ENCODE results near the gene PDP2.

PDP2 gene

DNA sequence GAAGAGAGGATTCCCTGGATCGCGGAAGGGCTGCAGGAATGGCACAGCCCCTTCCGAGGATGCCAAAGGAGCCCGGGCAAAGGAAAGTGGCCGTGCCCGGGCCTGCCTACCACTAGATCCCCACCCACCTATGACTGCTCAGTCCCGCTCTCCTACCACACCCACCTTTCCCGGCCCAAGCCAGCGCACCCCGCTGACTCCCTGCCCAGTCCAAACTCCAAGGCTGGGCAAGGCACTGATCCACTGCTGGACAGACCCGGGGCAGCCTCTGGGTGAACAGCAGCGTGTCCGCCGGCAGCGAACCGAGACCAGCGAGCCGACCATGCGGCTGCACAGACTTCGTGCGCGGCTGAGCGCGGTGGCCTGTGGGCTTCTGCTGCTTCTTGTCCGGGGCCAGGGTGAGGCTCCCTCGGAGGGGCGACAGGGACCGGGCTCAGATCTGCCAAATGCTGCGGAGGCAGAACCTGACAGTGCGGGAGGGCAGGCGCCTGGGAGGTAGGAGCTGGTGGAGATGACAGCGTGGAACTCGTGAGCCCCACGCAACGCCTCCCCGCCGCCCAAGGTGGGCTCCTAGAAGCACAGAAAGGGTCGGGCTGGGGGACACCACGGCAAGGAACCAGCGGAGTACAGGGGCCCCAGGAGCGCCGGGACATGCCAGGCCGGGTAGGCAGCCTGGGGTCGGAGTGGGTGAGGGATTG lies 55.1 kb downstream of the PDP2 start, which contains the start of gene CES2:
CES2 (plus strand) TSS at position 203 of the 698 bp plus-strand sequence; CDS start at position 323, 120 bp downstream.
- no peak for DNase-seq (ENCODE audit: low read depth in 4 of 4, low spot score in 1 of 4)

DNA sequence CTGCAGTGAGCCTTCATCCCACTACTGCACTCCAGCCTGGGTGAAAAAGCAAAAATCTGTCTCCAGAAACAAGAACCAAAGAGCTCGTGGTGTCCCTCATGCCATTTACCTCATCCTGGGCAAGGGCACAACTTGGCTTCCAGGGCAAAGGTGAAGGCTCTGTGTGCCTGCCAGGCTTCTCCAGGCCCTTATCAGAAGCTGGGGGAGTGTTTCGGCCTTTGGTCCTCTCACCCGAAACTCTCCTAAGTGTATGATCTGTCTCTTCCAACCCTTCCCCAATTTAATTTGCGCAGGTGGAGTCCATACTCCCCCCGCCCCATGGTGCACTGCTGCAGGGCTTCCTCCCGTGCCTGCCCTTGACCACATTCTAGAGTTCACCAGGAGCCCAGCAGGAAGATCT lies 56.1 kb downstream of the PDP2 start:
- DNase-seq (ENCODE audit: low read depth in 4 of 4, low spot score in 1 of 4) = no peak

DNA sequence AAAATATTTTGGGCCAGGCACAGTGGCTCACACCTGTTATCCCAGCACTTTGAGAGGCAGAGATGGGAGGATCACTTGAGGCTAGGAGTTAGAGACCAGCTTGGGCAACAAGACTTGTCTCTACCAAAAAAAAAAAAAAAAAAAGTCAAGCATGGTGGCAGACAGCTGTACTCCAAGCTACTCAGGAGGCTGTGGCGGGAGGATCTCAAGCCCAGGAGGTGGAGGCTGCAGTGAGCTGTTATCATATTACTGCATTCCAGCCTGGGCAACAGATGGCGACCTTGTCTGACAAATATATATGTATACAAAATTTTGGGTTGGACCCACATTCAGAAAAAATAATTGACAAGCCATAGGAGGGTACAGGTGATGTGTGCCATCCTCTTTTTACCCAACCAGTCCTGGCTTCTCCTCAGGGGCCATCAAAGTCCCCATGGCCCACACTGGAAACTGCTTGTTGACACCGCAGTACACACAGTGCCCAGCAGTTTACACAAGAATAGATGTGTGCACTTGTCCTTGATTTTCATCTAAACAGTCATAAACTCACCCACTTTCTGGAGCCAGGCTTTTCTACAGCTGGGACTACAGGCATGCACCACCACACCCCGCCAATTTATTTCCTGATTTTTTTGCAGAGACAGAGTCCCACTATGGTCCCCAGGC lies 56.7 kb downstream of the PDP2 start:
- no peak for DNase-seq (ENCODE audit: low read depth in 4 of 4, low spot score in 1 of 4)

DNA sequence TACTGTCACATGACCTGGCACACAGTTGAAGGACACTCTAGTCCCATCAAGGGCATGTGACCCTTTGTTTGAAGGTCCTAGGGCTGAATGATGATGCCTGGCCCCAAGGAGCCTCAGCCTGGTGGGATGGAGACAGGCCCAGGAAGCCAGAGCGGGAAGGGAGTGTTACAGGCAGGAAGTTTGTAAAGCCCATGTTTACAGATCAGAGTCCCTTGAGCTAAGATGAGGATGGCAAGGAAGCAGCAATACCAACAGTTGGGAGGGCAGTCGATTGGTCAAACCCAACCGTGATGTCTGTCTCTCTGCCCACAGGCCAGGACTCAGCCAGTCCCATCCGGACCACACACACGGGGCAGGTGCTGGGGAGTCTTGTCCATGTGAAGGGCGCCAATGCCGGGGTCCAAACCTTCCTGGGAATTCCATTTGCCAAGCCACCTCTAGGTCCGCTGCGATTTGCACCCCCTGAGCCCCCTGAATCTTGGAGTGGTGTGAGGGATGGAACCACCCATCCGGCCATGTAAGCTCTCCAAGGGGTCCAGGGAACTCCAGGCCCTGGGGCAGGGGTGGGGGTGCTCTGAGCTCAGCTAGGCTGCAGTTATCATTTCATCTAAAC lies 57.5 kb downstream of the PDP2 start:
- DNase-seq (ENCODE audit: low read depth in 4 of 4, low spot score in 1 of 4) = no peak

DNA sequence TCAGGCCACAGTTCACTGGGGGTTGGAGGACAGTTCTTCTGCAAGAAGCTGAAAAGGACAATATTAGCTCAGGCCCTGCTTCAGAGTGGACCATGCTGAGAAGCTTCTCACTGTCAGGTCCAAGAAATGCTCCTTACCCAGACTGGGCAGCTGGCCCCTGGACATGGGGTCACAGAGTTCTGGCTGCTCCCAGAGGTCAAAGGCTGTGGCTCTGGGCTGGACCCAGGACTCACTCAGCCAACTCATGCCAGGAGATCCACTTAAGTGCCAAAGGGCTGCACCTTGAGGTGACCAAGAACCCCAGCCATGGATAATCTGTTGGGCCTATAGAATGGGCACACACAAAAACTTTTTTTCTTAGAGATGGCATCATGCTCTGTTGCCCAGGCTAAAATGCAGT lies 59.1 kb downstream of the PDP2 start:
- no peak for DNase-seq (ENCODE audit: low read depth in 4 of 4, low spot score in 1 of 4)

DNA sequence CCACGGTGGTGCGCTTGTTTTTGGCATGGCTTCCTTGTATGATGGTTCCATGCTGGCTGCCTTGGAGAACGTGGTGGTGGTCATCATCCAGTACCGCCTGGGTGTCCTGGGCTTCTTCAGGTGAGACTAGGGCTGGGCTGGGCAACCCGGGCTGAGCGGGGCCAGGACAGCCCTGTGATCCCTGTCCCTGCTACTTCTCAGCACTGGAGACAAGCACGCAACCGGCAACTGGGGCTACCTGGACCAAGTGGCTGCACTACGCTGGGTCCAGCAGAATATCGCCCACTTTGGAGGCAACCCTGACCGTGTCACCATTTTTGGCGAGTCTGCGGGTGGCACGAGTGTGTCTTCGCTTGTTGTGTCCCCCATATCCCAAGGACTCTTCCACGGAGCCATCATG lies 59.9 kb downstream of the PDP2 start:
- DNase-seq (ENCODE audit: low read depth in 4 of 4, low spot score in 1 of 4) = no peak
